HG02884 (cell line): ENCODE data around the gene PROK2.

Source experiments
- ATAC-seq: cut with Tn5 transposase; IDR thresholded peaks from one replicate; pipeline ENCODE4 v1.9.1; 2021; ENCODE audit warnings: mild to moderate bottlenecking, moderate library complexity; ENCODE audit not compliant: unreplicated experiment

The PROK2 gene, protein sequence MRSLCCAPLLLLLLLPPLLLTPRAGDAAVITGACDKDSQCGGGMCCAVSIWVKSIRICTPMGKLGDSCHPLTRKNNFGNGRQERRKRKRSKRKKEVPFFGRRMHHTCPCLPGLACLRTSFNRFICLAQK

GRCh38 chr3:71784914-71785531 is at the start of gene PROK2:
TSS of gene PROK2 (minus strand) at chr3:71785148. CDS start at chr3:71785052, 96 bp downstream.
- ATAC-seq = no peak

- no peak for ATAC-seq
These were observed 46.7 kb upstream of the PROK2 start for GRCh38 chr3:71831599-71831998.

GRCh38 chr3:71825551-71826283 is 40.8 kb upstream of the PROK2 start:
- no peak for ATAC-seq

DNA sequence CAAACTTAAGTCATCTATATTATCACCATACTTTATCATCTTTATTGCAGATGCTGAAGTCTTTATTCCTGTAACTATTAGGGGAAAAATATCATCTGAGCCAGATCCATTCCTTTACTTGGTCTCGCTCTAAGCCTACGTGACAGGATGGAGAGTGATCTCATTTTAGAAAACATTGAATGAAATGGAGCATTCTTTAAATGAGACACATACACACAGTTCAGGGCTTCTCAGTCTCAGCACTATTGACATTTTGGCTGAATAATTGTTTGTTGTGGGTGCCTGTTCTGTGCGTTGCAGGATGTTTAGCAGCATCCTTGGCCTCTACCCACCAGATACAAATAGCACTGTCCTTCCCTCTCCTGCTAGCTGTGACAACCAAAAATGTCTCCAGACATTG is 36.2 kb upstream of the PROK2 start:
- no peak for ATAC-seq

GRCh38 chr3:71817262-71817661 is 32.3 kb upstream of the PROK2 start:
- ATAC-seq = no peak

- ATAC-seq = no peak
These were observed 31.8 kb upstream of the PROK2 start for GRCh38 chr3:71816767-71817156.

- no peak for ATAC-seq
These were observed 30.6 kb upstream of the PROK2 start for GRCh38 chr3:71815340-71816067.

DNA sequence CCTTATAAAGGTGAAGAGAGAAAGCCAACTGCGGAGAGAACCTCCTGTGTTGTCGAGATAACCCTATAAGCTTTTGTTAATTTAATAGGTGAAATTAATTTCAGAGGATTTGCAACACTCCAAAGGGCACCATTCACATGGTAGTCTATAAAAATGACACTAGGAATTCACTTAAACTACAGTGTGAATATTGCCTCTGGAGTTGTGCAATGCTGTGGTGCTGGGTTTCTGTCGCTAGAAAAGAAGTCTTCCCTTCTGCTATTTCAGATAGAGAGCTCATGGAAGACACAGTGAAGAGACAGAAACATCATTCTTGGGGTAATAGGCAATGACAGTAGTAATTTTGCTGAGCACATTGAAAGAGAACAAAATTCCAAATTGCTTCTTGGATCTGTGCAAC is 28.8 kb upstream of the PROK2 start:
- ATAC-seq = no peak

- ATAC-seq = no peak
These were observed 28.1 kb upstream of the PROK2 start for GRCh38 chr3:71813073-71813472.

GRCh38 chr3:71810056-71810455 is 25.1 kb upstream of the PROK2 start:
- ATAC-seq = no peak

DNA sequence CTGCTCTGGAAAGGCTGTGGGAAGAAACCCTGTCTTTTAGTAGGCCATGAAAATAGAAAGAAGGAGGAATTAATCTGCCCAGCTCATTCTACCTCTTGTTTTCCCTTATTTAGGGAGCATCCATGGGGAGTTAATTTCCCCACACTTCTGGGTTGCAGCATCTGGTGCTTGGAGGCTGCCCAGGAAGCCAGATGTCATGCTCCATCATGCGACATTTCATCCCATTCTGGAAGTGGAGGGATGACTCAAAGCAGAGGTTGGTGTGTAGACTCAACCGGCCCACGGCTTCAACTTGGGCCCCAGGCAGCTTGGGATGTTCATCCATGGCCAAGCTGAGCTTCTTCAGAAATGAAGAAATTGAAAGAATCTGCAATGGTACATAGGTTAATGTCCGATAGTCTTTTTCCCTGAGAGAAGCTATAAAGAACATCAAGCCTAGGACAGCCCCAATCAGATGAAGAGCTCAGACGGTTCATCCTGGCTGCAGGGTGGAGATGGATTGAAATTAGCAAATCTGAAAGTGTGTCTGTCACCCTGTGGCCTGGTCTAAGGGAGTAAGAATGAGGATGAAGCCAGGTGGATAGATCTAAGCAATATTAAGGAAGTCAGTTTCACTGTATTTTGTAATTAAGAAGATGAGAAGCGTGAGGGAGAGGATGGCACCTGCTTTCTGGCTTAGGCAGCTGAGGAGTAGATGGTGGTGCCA is 24.5 kb upstream of the PROK2 start:
- no peak for ATAC-seq

DNA sequence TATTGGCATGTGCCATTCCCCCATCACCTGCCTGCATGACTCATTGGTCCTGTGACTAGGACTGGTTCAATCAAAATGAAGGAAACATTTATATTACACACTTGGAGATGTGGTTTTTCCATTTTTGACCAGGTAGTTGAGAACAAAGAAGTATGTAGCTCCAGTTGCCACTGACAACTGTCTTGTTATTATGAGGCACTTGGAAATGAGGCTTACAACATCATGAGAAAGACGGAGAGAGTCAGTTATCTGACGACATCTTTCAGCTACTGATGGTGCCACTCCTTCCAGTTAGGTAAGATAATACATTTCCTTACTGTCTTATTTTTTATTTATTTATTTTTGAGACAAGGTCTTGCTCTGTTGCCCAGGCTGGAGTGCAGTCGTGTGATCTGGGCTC is 21.8 kb upstream of the PROK2 start:
- ATAC-seq = no peak

DNA sequence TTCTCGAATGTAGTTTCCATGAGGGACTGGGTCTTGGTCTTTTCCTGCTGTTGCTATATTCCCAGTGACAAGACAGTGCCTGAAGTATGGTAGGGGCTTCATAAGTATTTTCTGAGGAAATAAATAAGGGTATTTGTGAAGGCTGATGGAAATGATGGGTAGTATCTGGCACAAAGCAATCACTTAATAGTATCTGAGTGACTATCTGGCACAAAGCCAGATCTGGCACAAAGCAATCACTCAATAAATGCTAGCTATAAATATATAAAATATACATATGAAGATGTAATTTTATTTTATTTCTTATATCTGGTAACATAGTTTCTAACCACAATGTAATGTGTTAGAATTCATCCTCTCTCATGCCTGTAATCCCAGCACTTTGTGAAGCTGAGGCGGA is 20.7 kb upstream of the PROK2 start:
- ATAC-seq = no peak

GRCh38 chr3:71805199-71805598 is 20.3 kb upstream of the PROK2 start:
- no peak for ATAC-seq

DNA sequence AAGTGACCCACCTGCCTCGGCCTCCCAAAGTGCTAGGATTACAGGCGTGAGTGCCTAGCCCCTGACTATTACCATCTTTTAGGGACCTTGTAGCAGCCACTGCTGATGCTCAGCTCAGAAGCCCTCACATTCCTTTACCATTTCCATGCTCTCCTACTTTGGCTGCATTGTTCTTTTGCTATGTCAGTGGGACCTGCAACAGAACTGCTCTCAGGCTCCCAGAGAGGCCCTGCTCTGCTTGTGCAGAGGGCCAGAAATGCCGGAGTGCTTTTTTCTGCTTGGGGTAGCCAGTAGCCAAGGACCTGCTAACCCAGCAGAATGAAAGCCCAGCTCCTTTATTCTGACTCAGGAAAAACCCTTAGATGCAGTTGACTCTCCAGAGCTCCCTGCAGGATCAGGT is 18.3 kb upstream of the PROK2 start:
- ATAC-seq = no peak

GRCh38 chr3:71801986-71802385 is 17.0 kb upstream of the PROK2 start:
- ATAC-seq = no peak

DNA sequence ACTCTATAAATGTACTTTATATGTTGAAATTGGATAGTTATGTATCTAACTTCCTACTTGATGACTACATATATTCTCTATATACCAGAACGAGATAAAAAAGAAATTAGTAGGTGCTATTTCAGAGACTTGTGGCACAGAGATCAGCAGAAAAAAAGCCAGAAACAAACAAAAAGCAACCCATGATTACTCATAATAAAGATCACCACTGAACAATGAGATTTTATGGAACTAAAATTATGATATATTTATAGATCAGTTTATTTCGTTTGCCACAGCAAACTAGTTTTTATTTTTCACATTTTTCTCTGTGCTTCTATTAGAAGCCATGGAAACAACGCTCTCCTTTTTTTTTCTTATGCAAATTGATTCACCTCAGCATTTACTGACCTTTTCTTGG is 15.1 kb upstream of the PROK2 start:
- no peak for ATAC-seq

DNA sequence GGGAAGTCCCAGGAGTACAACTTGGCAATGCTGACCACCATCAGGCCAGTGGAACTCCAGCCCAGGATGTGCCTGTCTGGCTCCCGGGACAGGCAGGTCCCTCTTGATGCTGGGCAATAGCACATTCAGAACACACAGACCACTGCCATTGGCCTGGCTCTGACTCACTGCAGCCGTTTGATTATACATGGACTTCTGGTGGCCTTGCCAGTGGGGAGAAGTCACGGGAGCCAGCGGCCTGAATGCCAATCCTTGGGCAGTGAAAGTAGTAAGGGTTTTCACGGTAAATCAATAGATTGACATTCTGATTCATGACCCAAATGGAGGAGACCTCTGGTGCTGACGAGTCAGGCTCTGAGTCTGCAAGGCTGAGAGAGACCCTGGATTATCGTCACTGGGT is 12.5 kb upstream of the PROK2 start:
- no peak for ATAC-seq

- no peak for ATAC-seq
These were observed 11.3 kb upstream of the PROK2 start for GRCh38 chr3:71796290-71796689.

GRCh38 chr3:71791634-71792033 is 6.7 kb upstream of the PROK2 start:
- no peak for ATAC-seq

DNA sequence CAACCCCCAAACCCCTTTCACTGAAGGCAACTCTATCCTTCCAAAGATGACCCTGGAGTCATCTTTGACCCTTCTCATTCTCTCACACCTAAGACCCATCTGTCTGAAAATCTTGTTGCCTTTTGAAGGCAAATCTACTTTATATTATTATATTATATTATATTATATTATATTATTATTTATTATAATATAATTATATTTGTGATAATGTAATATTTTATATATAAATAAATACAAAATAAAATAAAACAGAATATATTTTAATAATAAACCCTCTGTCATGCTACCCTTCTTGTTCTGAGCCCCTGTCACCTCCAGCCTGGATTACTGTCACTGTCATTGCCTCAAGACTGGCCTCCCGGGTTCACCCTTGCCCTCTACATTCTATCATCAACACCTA is 5.0 kb upstream of the PROK2 start:
- no peak for ATAC-seq
